DOHH2 (cell line): ENCODE data around the gene FAM229B.

Experiments
- H3F3A ChIP-seq: fragments of 200-600 bp; sonication (generic), shearing (Covaris generic); 2 replicates; pipeline ENCODE4 v1.6.0; 2016; ENCODE audit warnings: antibody characterized with exemption, mild to moderate bottlenecking; ENCODE audit not compliant: control insufficient read depth, insufficient read depth
- H3K27ac ChIP-seq: fragments of 200-600 bp; sonication (generic); 2 replicates; pipeline ENCODE4 v1.5.1; 2014; ENCODE audit warnings: low read depth, mild to moderate bottlenecking, low read length, moderate library complexity
- H3K27me3 ChIP-seq: fragments of 200-600 bp; sonication (generic); 2 replicates; pipeline ENCODE4 v1.6.1; 2014; ENCODE audit warnings: mild to moderate bottlenecking, low read length, mixed read lengths; ENCODE audit not compliant: control insufficient read depth
- H3K36me3 ChIP-seq: fragments of 200-600 bp; sonication (generic); 2 replicates; pipeline ENCODE4 v1.6.1; 2014; ENCODE audit warnings: mild to moderate bottlenecking, low read length, moderate library complexity, mixed read lengths; ENCODE audit not compliant: control insufficient read depth
- H3K4me1 ChIP-seq: fragments of 200-600 bp; sonication (generic); 2 replicates; pipeline ENCODE4 v1.6.1; 2014; ENCODE audit warnings: mild to moderate bottlenecking, low read length, mixed read lengths; ENCODE audit not compliant: control insufficient read depth
- H3K4me2 ChIP-seq: fragments of 200-600 bp; sonication (generic); 2 replicates; pipeline ENCODE4 v1.6.0; 2014; ENCODE audit warnings: mild to moderate bottlenecking, low read length, moderate library complexity
- H3K4me3 ChIP-seq: fragments of 200-600 bp; sonication (generic); 2 replicates; pipeline ENCODE4 v1.5.1; 2014; ENCODE audit warnings: mild to moderate bottlenecking, low read length, mixed read lengths
- H3K79me2 ChIP-seq: fragments of 200-600 bp; sonication (generic); 2 replicates; pipeline ENCODE4 v1.6.1; 2014; ENCODE audit warnings: mild to moderate bottlenecking, low read length, mixed read lengths; ENCODE audit not compliant: control insufficient read depth
- H3K9me2 ChIP-seq: fragments of 200-600 bp; sonication (generic); replicated peaks from 2 replicates; pipeline ENCODE4 v1.6.1; 2014; ENCODE audit warnings: mild to moderate bottlenecking, low read length, mixed read lengths; ENCODE audit not compliant: control insufficient read depth
- H3K9me3 ChIP-seq: fragments of 200-600 bp; sonication (generic); 2 replicates; pipeline ENCODE4 v1.6.1; 2014; ENCODE audit warnings: antibody characterized with exemption, low read length, mixed read lengths; ENCODE audit not compliant: control insufficient read depth, insufficient read depth
- H4K20me1 ChIP-seq: fragments of 200-600 bp; sonication (generic); 2 replicates; pipeline ENCODE4 v1.6.0; 2014; ENCODE audit warnings: low read depth, mild to moderate bottlenecking, antibody characterized with exemption, low read length, moderate library complexity; ENCODE audit not compliant: control insufficient read depth, insufficient read depth
- CTCF ChIP-seq: fragments of 200-600 bp; sonication (generic); IDR thresholded peaks from one replicate; pipeline ENCODE4 v1.5.1; 2014; ENCODE audit warnings: antibody characterized with exemption, mild to moderate bottlenecking, low read depth, low read length; ENCODE audit not compliant: poor library complexity, severe bottlenecking
- EZH2phosphoT487 ChIP-seq: fragments of 200-600 bp; sonication (generic); IDR thresholded peaks from 2 replicates; pipeline ENCODE4 v1.6.1; 2017; ENCODE audit warnings: borderline replicate concordance, mild to moderate bottlenecking, antibody characterized with exemption, low read length, moderate library complexity, mixed read lengths

Gene FAM229B

GRCh38 chr6:112113918-112114317 is 26.5 kb downstream of the FAM229B start:
- Histone ChIP-seq H3K4me1 (no peaks in the 10 kb centered on the region), H3K27me3 (peaks cover 6% of the 10 kb centered on the region; the same call in 1 of the 2 replicates), H3K36me3 (no peaks in the 10 kb centered on the region), H3F3A (no peaks in the 10 kb centered on the region), H3K4me2 (no peak overlapping the region), H3K9me2 (no peaks in the 10 kb centered on the region), H3K4me3 (no peak overlapping the region), H3K79me2 (no peaks in the 10 kb centered on the region), H4K20me1 (no peaks in the 10 kb centered on the region), H3K9me3 (no peaks in the 10 kb centered on the region), H3K27ac (no peak overlapping the region)
- TF ChIP-seq EZH2phosphoT487 (no peak), CTCF (no peak)

GRCh38 chr6:112114577-112115223 is 27.3 kb downstream of the FAM229B start:
- Histone ChIP-seq H3K4me3 (no peak overlapping the region), H3K36me3 (no peaks in the 10 kb centered on the region), H3K9me3 (no peaks in the 10 kb centered on the region), H3F3A (no peaks in the 10 kb centered on the region), H3K4me1 (no peaks in the 10 kb centered on the region), H4K20me1 (no peaks in the 10 kb centered on the region), H3K4me2 (no peak overlapping the region), H3K27ac (no peak overlapping the region), H3K27me3 (peaks cover 6% of the 10 kb centered on the region; the same call in 1 of the 2 replicates), H3K9me2 (no peaks in the 10 kb centered on the region), H3K79me2 (no peaks in the 10 kb centered on the region)
- no peak for TF ChIP-seq EZH2phosphoT487
- no peak for TF ChIP-seq CTCF

GRCh38 chr6:112116221-112116620 is 28.8 kb downstream of the FAM229B start:
- no peaks in the 10 kb centered on the region for H4K20me1 ChIP-seq
- no peaks in the 10 kb centered on the region for H3K79me2 ChIP-seq
- TF ChIP-seq EZH2phosphoT487 (no peak), CTCF (no peak)
- no peaks in the 10 kb centered on the region for H3F3A ChIP-seq
- no peaks in the 10 kb centered on the region for H3K36me3 ChIP-seq
- H3K4me1 ChIP-seq, result no peaks in the 10 kb centered on the region
- H3K4me2 ChIP-seq, result no peak overlapping the region
- peaks cover 6% of the 10 kb centered on the region; the same call in 1 of the 2 replicates for H3K27me3 ChIP-seq
- no peaks in the 10 kb centered on the region for H3K9me3 ChIP-seq
- H3K27ac ChIP-seq, result no peak overlapping the region
- H3K4me3 ChIP-seq, result no peak overlapping the region
- H3K9me2 ChIP-seq, result no peaks in the 10 kb centered on the region
